ENCODE data around the gene SNCAIP.

DNA sequence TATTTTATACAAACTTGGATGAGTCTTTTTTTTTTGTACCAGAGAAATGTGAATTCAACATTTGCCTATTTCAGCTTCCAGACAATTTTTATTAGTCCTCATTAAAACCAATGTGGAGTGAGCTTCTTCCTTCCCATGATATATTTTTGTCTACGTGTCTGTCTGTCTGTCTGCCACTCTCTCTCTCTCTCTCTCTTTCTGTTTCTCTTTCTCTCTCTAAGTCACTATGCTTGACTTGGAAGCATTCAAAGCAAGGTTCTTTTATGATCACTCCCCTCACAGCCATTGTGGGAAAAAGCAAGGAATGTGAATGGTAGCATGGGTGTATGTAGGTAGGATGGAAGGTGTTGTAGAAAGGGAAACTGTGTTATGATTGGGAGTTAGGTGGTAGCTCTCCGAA, 80.2 kb downstream of the SNCAIP start:
- TF ChIP-seq, protein P1, sequence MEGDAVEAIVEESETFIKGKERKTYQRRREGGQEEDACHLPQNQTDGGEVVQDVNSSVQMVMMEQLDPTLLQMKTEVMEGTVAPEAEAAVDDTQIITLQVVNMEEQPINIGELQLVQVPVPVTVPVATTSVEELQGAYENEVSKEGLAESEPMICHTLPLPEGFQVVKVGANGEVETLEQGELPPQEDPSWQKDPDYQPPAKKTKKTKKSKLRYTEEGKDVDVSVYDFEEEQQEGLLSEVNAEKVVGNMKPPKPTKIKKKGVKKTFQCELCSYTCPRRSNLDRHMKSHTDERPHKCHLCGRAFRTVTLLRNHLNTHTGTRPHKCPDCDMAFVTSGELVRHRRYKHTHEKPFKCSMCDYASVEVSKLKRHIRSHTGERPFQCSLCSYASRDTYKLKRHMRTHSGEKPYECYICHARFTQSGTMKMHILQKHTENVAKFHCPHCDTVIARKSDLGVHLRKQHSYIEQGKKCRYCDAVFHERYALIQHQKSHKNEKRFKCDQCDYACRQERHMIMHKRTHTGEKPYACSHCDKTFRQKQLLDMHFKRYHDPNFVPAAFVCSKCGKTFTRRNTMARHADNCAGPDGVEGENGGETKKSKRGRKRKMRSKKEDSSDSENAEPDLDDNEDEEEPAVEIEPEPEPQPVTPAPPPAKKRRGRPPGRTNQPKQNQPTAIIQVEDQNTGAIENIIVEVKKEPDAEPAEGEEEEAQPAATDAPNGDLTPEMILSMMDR (IDR thresholded peaks at IDR 0.05 in 2 of 3, conservative IDR thresholded peaks at IDR 0.05 in 1 of 3; ENCODE audit: insufficient read depth in 2 of 3, low read depth in 1 of 3, low read length in 3 of 3): no peak
- no peak for TF ChIP-seq TCF7 (IDR thresholded peaks at IDR 0.05; ENCODE audit: borderline replicate concordance)
- TF ChIP-seq ZC3H8 (IDR thresholded peaks at IDR 0.05): no peak
- no peak for TF ChIP-seq RAD21 (CRISPR knock-in tag; conservative IDR thresholded peaks at IDR 0.05 in 1 of 2, IDR thresholded peaks at IDR 0.05 in 1 of 2)
- no peak for TF ChIP-seq POLR2AphosphoS5 (IDR thresholded peaks at IDR 0.05; ENCODE audit: control insufficient read depth, insufficient read depth, low read depth, low read length)
